HEK293 (cell line): ENCODE results near the gene MPZL2.

ENCODE experiments used
- FEZF1 ChIP-seq: fragments of 450-650 bp; formaldehyde crosslinking; IDR thresholded peaks from 2 replicates; pipeline ENCODE4 v1.5.1; 2016; ENCODE audit warnings: missing biosample characterization, missing genetic modification characterization
- GLIS2 ChIP-seq: fragments of 450-650 bp; formaldehyde crosslinking; IDR thresholded peaks from 2 replicates; pipeline ENCODE4 v1.5.1; 2016; ENCODE audit warnings: missing biosample characterization, missing genetic modification characterization
- KLF10 ChIP-seq: fragments of 450-650 bp; IDR thresholded peaks from 2 replicates; pipeline ENCODE4 v1.5.1; 2018; ENCODE audit warnings: missing biosample characterization, mild to moderate bottlenecking, missing genetic modification characterization
- SP2 ChIP-seq: fragments of 450-650 bp; formaldehyde crosslinking; IDR thresholded peaks from 2 replicates; pipeline ENCODE4 v1.5.1; 2016; ENCODE audit warnings: missing biosample characterization, missing genetic modification characterization
- SP3 ChIP-seq: fragments of 450-650 bp; formaldehyde crosslinking; IDR thresholded peaks from 2 replicates; pipeline ENCODE4 v1.5.1; 2016; ENCODE audit warnings: missing biosample characterization, missing genetic modification characterization
- SP7 ChIP-seq: fragments of 450-650 bp; formaldehyde crosslinking; IDR thresholded peaks from 2 replicates; pipeline ENCODE4 v1.5.1; 2016; ENCODE audit warnings: missing biosample characterization, missing genetic modification characterization
- YY1 ChIP-seq: fragments of 450-650 bp; formaldehyde crosslinking; IDR thresholded peaks from 2 replicates; pipeline ENCODE4 v1.5.1; 2018; ENCODE audit warnings: missing biosample characterization, missing genetic modification characterization
- ZBTB8A ChIP-seq: fragments of 450-650 bp; formaldehyde crosslinking; IDR thresholded peaks from 2 replicates; pipeline ENCODE4 v1.5.1; 2016; ENCODE audit warnings: missing biosample characterization, missing genetic modification characterization
- ZNF16 ChIP-seq: fragments of 450-650 bp; formaldehyde crosslinking; IDR thresholded peaks from 2 replicates; pipeline ENCODE4 v1.5.1; 2016; ENCODE audit warnings: low read depth, missing biosample characterization, missing genetic modification characterization
- ZNF2 ChIP-seq: fragments of 450-650 bp; formaldehyde crosslinking; IDR thresholded peaks from 2 replicates; pipeline ENCODE4 v1.5.1; 2016; ENCODE audit warnings: missing biosample characterization, missing genetic modification characterization
- ZNF366 ChIP-seq: fragments of 450-650 bp; formaldehyde crosslinking; conservative IDR thresholded peaks from 2 replicates; pipeline ENCODE4 v1.5.1; 2016; ENCODE audit warnings: missing biosample characterization, missing genetic modification characterization
- ZNF394 ChIP-seq: fragments of 450-650 bp; formaldehyde crosslinking; IDR thresholded peaks from 2 replicates; pipeline ENCODE4 v1.5.1; 2016; ENCODE audit warnings: missing biosample characterization, missing genetic modification characterization, mild to moderate bottlenecking, moderate library complexity, borderline replicate concordance
- ZNF629 ChIP-seq: fragments of 450-650 bp; formaldehyde crosslinking; IDR thresholded peaks from 2 replicates; pipeline ENCODE4 v1.5.1; 2017; ENCODE audit warnings: missing biosample characterization, missing genetic modification characterization
- ZNF660 ChIP-seq: fragments of 450-650 bp; IDR thresholded peaks from 2 replicates; pipeline ENCODE4 v1.5.1; 2018; ENCODE audit warnings: missing biosample characterization, mild to moderate bottlenecking, missing genetic modification characterization
- TF ChIP-seq, protein P1 (sequence below): fragments of 450-650 bp; formaldehyde crosslinking; conservative IDR thresholded peaks from 2 replicates; pipeline ENCODE4 v1.5.1; 2016; ENCODE audit warnings: low read depth, missing biosample characterization, missing genetic modification characterization
- TF ChIP-seq, protein P2 (sequence below): fragments of 450-650 bp; formaldehyde crosslinking; IDR thresholded peaks from 2 replicates; pipeline ENCODE4 v1.5.1; 2016; ENCODE audit warnings: missing biosample characterization, missing genetic modification characterization
- TF ChIP-seq, protein P3 (sequence below): fragments of 450-650 bp; formaldehyde crosslinking; conservative IDR thresholded peaks from 2 replicates; pipeline ENCODE4 v1.5.1; 2016; ENCODE audit warnings: low read depth, missing biosample characterization, missing genetic modification characterization
- TF ChIP-seq, protein P4 (sequence below): fragments of 450-650 bp; formaldehyde crosslinking; IDR thresholded peaks from 2 replicates; pipeline ENCODE4 v1.5.1; 2016; ENCODE audit warnings: missing biosample characterization, missing genetic modification characterization
- TF ChIP-seq, protein P5 (sequence below): fragments of 450-650 bp; formaldehyde crosslinking; IDR thresholded peaks from 2 replicates; pipeline ENCODE4 v1.5.1; 2017; ENCODE audit warnings: missing biosample characterization, missing genetic modification characterization
- TF ChIP-seq, protein P6 (sequence below): fragments of 450-650 bp; formaldehyde crosslinking; IDR thresholded peaks from 2 replicates; pipeline ENCODE4 v1.5.1; 2016; ENCODE audit warnings: missing biosample characterization, missing genetic modification characterization

The MPZL2 gene

DNA sequence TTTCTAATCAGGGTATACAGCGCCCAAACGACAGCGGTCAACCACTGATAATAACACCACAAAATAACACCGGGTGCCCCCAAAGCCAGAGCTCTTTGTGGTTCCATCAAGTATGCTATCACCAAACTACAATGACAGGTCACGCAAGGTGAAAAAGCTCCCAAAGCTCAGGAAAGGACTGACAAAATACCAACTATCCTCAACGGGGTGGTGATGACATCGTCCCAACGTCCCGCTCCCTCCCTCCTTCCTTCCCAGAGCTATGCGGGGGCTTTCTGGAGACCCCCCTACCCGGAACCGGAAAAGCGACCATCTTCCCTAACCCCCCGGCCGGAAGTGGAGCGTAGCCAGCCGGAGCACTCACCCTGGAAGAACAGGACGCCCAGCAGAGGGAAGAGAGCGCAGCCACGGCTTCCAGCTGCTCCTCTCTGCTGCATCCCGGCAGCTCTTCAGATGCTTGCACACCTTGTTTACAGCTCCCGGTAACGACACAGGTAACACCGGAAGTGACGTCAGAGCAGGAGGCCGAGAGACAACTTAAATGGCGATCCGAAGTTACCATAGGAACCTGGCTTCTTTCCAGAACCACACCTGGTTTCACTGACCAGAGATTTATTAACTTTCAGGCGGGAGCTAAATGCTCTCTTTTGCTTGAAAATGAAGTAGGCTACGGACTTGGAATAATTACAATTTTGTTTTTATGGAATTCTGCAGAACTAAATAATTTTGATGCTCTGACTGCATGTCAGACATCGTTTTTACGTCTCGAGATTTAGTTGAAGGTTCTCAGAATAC is 12.0 kb downstream of the MPZL2 start, which contains the start of gene MPZL3 (continued):
- TF ChIP-seq, protein P1, sequence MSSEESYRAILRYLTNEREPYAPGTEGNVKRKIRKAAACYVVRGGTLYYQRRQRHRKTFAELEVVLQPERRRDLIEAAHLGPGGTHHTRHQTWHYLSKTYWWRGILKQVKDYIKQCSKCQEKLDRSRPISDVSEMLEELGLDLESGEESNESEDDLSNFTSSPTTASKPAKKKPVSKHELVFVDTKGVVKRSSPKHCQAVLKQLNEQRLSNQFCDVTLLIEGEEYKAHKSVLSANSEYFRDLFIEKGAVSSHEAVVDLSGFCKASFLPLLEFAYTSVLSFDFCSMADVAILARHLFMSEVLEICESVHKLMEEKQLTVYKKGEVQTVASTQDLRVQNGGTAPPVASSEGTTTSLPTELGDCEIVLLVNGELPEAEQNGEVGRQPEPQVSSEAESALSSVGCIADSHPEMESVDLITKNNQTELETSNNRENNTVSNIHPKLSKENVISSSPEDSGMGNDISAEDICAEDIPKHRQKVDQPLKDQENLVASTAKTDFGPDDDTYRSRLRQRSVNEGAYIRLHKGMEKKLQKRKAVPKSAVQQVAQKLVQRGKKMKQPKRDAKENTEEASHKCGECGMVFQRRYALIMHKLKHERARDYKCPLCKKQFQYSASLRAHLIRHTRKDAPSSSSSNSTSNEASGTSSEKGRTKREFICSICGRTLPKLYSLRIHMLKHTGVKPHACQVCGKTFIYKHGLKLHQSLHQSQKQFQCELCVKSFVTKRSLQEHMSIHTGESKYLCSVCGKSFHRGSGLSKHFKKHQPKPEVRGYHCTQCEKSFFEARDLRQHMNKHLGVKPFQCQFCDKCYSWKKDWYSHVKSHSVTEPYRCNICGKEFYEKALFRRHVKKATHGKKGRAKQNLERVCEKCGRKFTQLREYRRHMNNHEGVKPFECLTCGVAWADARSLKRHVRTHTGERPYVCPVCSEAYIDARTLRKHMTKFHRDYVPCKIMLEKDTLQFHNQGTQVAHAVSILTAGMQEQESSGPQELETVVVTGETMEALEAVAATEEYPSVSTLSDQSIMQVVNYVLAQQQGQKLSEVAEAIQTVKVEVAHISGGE (tag by site-specific recombination), result peak; percentile 97
- TF ChIP-seq ZNF629 (peak; percentile 98), ZNF2 (tag by site-specific recombination) (peak; percentile 59; the same call in 1 of the 2 replicates), SP7 (peak; percentile 35; the same call in 1 of the 2 replicates), SP3 (tag by site-specific recombination) (peak; percentile 8), ZNF16 (tag by site-specific recombination) (no peak), ZBTB8A (tag by site-specific recombination) (0 out of 2 replicates have a peak, but pooled peaks have one; percentile 13), ZNF366 (tag by site-specific recombination) (peak; percentile 83), ZNF660 (peak; percentile 13; the same call in 1 of the 2 replicates), KLF10 (no peak), FEZF1 (peak; percentile 54), SP2 (tag by site-specific recombination) (peak; percentile 83), YY1 (tag by site-specific recombination) (peak; percentile 75), ZNF394 (tag by site-specific recombination) (peak; percentile 71; the same call in 1 of the 2 replicates), GLIS2 (tag by site-specific recombination) (peak; percentile 88)
- TF ChIP-seq, protein P2, sequence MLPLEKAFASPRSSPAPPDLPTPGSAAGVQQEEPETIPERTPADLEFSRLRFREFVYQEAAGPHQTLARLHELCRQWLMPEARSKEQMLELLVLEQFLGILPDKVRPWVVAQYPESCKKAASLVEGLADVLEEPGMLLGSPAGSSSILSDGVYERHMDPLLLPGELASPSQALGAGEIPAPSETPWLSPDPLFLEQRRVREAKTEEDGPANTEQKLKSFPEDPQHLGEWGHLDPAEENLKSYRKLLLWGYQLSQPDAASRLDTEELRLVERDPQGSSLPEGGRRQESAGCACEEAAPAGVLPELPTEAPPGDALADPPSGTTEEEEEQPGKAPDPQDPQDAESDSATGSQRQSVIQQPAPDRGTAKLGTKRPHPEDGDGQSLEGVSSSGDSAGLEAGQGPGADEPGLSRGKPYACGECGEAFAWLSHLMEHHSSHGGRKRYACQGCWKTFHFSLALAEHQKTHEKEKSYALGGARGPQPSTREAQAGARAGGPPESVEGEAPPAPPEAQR, result no peak
- TF ChIP-seq, protein P3, sequence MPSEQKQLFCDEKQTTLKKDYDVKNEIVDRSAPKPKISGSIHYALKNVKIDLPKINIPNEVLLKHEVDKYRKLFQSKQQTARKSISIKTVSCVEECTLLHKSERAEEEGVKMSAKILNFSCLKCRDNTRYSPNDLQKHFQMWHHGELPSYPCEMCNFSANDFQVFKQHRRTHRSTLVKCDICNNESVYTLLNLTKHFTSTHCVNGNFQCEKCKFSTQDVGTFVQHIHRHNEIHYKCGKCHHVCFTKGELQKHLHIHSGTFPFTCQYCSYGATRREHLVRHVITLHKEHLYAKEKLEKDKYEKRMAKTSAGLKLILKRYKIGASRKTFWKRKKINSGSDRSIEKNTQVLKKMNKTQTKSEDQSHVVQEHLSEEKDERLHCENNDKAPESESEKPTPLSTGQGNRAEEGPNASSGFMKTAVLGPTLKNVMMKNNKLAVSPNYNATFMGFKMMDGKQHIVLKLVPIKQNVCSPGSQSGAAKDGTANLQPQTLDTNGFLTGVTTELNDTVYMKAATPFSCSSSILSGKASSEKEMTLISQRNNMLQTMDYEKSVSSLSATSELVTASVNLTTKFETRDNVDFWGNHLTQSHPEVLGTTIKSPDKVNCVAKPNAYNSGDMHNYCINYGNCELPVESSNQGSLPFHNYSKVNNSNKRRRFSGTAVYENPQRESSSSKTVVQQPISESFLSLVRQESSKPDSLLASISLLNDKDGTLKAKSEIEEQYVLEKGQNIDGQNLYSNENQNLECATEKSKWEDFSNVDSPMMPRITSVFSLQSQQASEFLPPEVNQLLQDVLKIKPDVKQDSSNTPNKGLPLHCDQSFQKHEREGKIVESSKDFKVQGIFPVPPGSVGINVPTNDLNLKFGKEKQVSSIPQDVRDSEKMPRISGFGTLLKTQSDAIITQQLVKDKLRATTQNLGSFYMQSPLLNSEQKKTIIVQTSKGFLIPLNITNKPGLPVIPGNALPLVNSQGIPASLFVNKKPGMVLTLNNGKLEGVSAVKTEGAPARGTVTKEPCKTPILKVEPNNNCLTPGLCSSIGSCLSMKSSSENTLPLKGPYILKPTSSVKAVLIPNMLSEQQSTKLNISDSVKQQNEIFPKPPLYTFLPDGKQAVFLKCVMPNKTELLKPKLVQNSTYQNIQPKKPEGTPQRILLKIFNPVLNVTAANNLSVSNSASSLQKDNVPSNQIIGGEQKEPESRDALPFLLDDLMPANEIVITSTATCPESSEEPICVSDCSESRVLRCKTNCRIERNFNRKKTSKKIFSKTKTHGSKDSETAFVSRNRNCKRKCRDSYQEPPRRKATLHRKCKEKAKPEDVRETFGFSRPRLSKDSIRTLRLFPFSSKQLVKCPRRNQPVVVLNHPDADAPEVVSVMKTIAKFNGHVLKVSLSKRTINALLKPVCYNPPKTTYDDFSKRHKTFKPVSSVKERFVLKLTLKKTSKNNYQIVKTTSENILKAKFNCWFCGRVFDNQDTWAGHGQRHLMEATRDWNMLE, result peak; percentile 100
- TF ChIP-seq, protein P4, sequence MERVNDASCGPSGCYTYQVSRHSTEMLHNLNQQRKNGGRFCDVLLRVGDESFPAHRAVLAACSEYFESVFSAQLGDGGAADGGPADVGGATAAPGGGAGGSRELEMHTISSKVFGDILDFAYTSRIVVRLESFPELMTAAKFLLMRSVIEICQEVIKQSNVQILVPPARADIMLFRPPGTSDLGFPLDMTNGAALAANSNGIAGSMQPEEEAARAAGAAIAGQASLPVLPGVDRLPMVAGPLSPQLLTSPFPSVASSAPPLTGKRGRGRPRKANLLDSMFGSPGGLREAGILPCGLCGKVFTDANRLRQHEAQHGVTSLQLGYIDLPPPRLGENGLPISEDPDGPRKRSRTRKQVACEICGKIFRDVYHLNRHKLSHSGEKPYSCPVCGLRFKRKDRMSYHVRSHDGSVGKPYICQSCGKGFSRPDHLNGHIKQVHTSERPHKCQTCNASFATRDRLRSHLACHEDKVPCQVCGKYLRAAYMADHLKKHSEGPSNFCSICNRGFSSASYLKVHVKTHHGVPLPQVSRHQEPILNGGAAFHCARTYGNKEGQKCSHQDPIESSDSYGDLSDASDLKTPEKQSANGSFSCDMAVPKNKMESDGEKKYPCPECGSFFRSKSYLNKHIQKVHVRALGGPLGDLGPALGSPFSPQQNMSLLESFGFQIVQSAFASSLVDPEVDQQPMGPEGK (tag by site-specific recombination), result peak; percentile 99
- TF ChIP-seq, protein P5, sequence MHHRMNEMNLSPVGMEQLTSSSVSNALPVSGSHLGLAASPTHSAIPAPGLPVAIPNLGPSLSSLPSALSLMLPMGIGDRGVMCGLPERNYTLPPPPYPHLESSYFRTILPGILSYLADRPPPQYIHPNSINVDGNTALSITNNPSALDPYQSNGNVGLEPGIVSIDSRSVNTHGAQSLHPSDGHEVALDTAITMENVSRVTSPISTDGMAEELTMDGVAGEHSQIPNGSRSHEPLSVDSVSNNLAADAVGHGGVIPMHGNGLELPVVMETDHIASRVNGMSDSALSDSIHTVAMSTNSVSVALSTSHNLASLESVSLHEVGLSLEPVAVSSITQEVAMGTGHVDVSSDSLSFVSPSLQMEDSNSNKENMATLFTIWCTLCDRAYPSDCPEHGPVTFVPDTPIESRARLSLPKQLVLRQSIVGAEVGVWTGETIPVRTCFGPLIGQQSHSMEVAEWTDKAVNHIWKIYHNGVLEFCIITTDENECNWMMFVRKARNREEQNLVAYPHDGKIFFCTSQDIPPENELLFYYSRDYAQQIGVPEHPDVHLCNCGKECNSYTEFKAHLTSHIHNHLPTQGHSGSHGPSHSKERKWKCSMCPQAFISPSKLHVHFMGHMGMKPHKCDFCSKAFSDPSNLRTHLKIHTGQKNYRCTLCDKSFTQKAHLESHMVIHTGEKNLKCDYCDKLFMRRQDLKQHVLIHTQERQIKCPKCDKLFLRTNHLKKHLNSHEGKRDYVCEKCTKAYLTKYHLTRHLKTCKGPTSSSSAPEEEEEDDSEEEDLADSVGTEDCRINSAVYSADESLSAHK (tag by site-specific recombination), result peak; percentile 6; the same call in 1 of the 2 replicates
- TF ChIP-seq, protein P6, sequence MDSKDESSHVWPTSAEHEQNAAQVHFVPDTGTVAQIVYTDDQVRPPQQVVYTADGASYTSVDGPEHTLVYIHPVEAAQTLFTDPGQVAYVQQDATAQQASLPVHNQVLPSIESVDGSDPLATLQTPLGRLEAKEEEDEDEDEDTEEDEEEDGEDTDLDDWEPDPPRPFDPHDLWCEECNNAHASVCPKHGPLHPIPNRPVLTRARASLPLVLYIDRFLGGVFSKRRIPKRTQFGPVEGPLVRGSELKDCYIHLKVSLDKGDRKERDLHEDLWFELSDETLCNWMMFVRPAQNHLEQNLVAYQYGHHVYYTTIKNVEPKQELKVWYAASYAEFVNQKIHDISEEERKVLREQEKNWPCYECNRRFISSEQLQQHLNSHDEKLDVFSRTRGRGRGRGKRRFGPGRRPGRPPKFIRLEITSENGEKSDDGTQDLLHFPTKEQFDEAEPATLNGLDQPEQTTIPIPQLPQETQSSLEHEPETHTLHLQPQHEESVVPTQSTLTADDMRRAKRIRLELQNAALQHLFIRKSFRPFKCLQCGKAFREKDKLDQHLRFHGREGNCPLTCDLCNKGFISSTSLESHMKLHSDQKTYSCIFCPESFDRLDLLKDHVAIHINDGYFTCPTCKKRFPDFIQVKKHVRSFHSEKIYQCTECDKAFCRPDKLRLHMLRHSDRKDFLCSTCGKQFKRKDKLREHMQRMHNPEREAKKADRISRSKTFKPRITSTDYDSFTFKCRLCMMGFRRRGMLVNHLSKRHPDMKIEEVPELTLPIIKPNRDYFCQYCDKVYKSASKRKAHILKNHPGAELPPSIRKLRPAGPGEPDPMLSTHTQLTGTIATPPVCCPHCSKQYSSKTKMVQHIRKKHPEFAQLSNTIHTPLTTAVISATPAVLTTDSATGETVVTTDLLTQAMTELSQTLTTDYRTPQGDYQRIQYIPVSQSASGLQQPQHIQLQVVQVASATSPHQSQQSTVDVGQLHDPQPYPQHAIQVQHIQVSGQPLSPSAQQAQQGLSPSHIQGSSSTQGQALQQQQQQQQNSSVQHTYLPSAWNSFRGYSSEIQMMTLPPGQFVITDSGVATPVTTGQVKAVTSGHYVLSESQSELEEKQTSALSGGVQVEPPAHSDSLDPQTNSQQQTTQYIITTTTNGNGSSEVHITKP (tag by site-specific recombination), result peak; percentile 31; the same call in 1 of the 2 replicates
